HEK293 (cell line): Measurements from ENCODE around the gene RPS6KA2.

Experiments
- CTCF ChIA-PET: fragments of 350-600 bp; formaldehyde crosslinking; extraction: SDS; loops from one replicate; lab custom pipeline; 2021; ENCODE audit warnings: antibody characterized with exemption; lab: Yijun Ruan, JAX
- POLR2A ChIA-PET: fragments of 300-600 bp; formaldehyde crosslinking; extraction: SDS; loops from one replicate; lab custom pipeline; 2020; ENCODE audit warnings: antibody characterized with exemption, inconsistent platforms; lab: Yijun Ruan, JAX
- H3K27ac ChIP-seq: fragments of 200-500 bp; sonication (Bioruptor generic); 2 replicates; pipeline ENCODE4 v1.5.1; 2014; ENCODE audit warnings: low read depth, low read length, control low read depth, inconsistent platforms; ENCODE audit errors: extremely low read depth
- H3K36me3 ChIP-seq, 2 experiments: fragments of 200-500 bp in 1 of 2; sonication (Bioruptor generic) in 1 of 2; 1 replicate in 1 of 2; 2 replicates in 1 of 2; pipeline ENCODE4 v1.5.1; 2014 to 2017; ENCODE audit warnings: inconsistent platforms in 2 of 2, low read length in 2 of 2; ENCODE audit not compliant: control insufficient read depth in 2 of 2, insufficient read depth in 1 of 2
- H3K4me1 ChIP-seq: fragments of 200-500 bp; sonication (Bioruptor generic); 2 replicates; pipeline ENCODE4 v1.5.1; 2014; ENCODE audit warnings: mild to moderate bottlenecking, low read length, inconsistent platforms; ENCODE audit not compliant: control insufficient read depth, insufficient read depth
- H3K4me3 ChIP-seq: 2 replicates; pipeline ENCODE4 v1.5.1; 2011; ENCODE audit warnings: low read depth, mild to moderate bottlenecking, control low read depth, low read length, moderate library complexity
- H3K9me3 ChIP-seq: fragments of 200-500 bp; sonication (Bioruptor generic); 2 replicates; pipeline ENCODE4 v1.5.1; 2014; ENCODE audit warnings: low read depth, low read length, inconsistent platforms; ENCODE audit not compliant: control insufficient read depth, insufficient read depth
- HOXA7 ChIP-seq: sonication (generic); formaldehyde crosslinking; IDR thresholded peaks from 2 replicates; pipeline ENCODE4 v1.8.1; 2022; ENCODE audit warnings: missing genetic modification reagents, borderline replicate concordance
- KLF7 ChIP-seq: fragments of 450-650 bp; formaldehyde crosslinking; IDR thresholded peaks from 2 replicates; pipeline ENCODE4 v1.5.1; 2016; ENCODE audit warnings: missing biosample characterization, missing genetic modification characterization, borderline replicate concordance
- TRIM28 ChIP-seq: IDR thresholded peaks from 2 replicates; pipeline ENCODE4 v1.6.1; 2011; ENCODE audit warnings: low read length, control low read depth, borderline replicate concordance
- WT1 ChIP-seq: fragments of 450-650 bp; formaldehyde crosslinking; IDR thresholded peaks from 2 replicates; pipeline ENCODE4 v1.5.1; 2016; ENCODE audit warnings: missing biosample characterization, missing genetic modification characterization
- YY2 ChIP-seq: fragments of 450-650 bp; formaldehyde crosslinking; IDR thresholded peaks from 2 replicates; pipeline ENCODE4 v1.5.1; 2016; ENCODE audit warnings: missing biosample characterization, missing genetic modification characterization
- ZBTB17 ChIP-seq: fragments of 450-650 bp; formaldehyde crosslinking; IDR thresholded peaks from 2 replicates; pipeline ENCODE4 v1.5.1; 2016; ENCODE audit warnings: missing biosample characterization, missing genetic modification characterization
- ZFP37 ChIP-seq: fragments of 450-650 bp; formaldehyde crosslinking; IDR thresholded peaks from 2 replicates; pipeline ENCODE4 v1.5.1; 2016; ENCODE audit warnings: missing biosample characterization, missing genetic modification characterization
- ZIC2 ChIP-seq: fragments of 450-650 bp; formaldehyde crosslinking; IDR thresholded peaks from 2 replicates; pipeline ENCODE4 v1.5.1; 2016; ENCODE audit warnings: missing biosample characterization, missing genetic modification characterization
- ZNF184 ChIP-seq: fragments of 450-650 bp; IDR thresholded peaks from 2 replicates; pipeline ENCODE4 v1.5.1; 2018; ENCODE audit warnings: missing biosample characterization, mild to moderate bottlenecking, missing genetic modification characterization
- ZNF335 ChIP-seq: fragments of 450-650 bp; formaldehyde crosslinking; conservative IDR thresholded peaks from 2 replicates; pipeline ENCODE4 v1.5.1; 2016; ENCODE audit warnings: missing biosample characterization, missing genetic modification characterization
- ZNF423 ChIP-seq: fragments of 450-650 bp; formaldehyde crosslinking; IDR thresholded peaks from 2 replicates; pipeline ENCODE4 v1.5.1; 2016; ENCODE audit warnings: missing biosample characterization, missing genetic modification characterization
- ZNF510 ChIP-seq: fragments of 450-650 bp; formaldehyde crosslinking; IDR thresholded peaks from 2 replicates; pipeline ENCODE4 v1.5.1; 2018; ENCODE audit warnings: mild to moderate bottlenecking, missing genetic modification characterization, missing biosample characterization; ENCODE audit not compliant: insufficient replicate concordance
- ZNF548 ChIP-seq: fragments of 450-650 bp; formaldehyde crosslinking; IDR thresholded peaks from 2 replicates; pipeline ENCODE4 v1.5.1; 2016; ENCODE audit warnings: missing biosample characterization, missing genetic modification characterization
- ZNF555 ChIP-seq: fragments of 450-650 bp; formaldehyde crosslinking; conservative IDR thresholded peaks from 2 replicates; pipeline ENCODE4 v1.5.1; 2017; ENCODE audit warnings: missing biosample characterization, mild to moderate bottlenecking, missing genetic modification characterization, inconsistent platforms
- ZNF610 ChIP-seq: fragments of 450-650 bp; formaldehyde crosslinking; IDR thresholded peaks from 2 replicates; pipeline ENCODE4 v1.5.1; 2016; ENCODE audit warnings: missing biosample characterization, missing genetic modification characterization, borderline replicate concordance
- ZNF707 ChIP-seq: fragments of 450-650 bp; formaldehyde crosslinking; IDR thresholded peaks from 2 replicates; pipeline ENCODE4 v1.5.1; 2016; ENCODE audit warnings: missing biosample characterization, missing genetic modification characterization
- ZNF830 ChIP-seq: fragments of 450-650 bp; IDR thresholded peaks from 2 replicates; pipeline ENCODE4 v1.5.0; 2018; ENCODE audit warnings: missing biosample characterization, missing genetic modification characterization, low read depth, mild to moderate bottlenecking, moderate library complexity
- ZXDB ChIP-seq: fragments of 450-650 bp; formaldehyde crosslinking; IDR thresholded peaks from 2 replicates; pipeline ENCODE4 v1.5.1; 2016; ENCODE audit warnings: missing biosample characterization, missing genetic modification characterization
- TF ChIP-seq, protein P1 (sequence below): fragments of 450-650 bp; formaldehyde crosslinking; IDR thresholded peaks from 2 replicates; pipeline ENCODE4 v1.5.1; 2016; ENCODE audit warnings: missing biosample characterization, missing genetic modification characterization
- TF ChIP-seq, protein P2 (sequence below): fragments of 450-650 bp; formaldehyde crosslinking; IDR thresholded peaks from 2 replicates; pipeline ENCODE4 v1.5.1; 2016; ENCODE audit warnings: missing biosample characterization, missing genetic modification characterization
- TF ChIP-seq, protein P3 (sequence below): fragments of 450-650 bp; formaldehyde crosslinking; IDR thresholded peaks from 2 replicates; pipeline ENCODE4 v1.5.1; 2016; ENCODE audit warnings: missing biosample characterization, missing genetic modification characterization
- TF ChIP-seq, protein P4 (sequence below): fragments of 450-650 bp; formaldehyde crosslinking; IDR thresholded peaks from 2 replicates; pipeline ENCODE4 v1.5.1; 2016; ENCODE audit warnings: missing biosample characterization, missing genetic modification characterization, low read depth

Gene RPS6KA2

DNA sequence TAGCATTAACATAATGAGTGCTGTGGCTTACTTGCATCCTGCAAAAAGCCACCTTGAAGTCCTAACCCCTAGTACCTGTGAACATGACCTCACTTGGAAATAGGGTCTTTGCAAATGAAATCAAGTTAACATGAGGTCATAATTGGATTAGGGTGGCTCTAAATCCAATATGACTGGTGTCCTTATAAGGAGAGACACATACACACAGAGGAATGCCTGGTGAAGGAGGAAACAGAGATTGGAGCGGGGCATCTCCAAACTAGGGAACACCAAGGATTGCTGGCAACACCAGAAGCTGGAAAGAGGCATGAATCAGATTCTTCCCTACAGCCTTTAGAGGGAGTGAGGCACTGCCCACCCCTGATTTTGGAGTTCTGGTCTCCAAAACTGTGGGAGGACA lies 17.6 kb upstream of the RPS6KA2 start:
- Histone ChIP-seq H3K4me1 (no peaks in the 10 kb centered on the region), H3K4me3 (no peak overlapping the region), H3K9me3 (no peaks in the 10 kb centered on the region), H3K27ac (no peak overlapping the region), H3K36me3 (no peaks in the 10 kb centered on the region)
- POLR2A ChIA-PET: interaction anchor here (0.8 kb wide), 1 partner anchor 17 kb away, joined by 8 read pairs; the partner anchor contains the start of gene RPS6KA2
- TF ChIP-seq ZNF335 (no peak), ZXDB (tag by site-specific recombination) (no peak), ZNF610 (no peak), ZNF830 (no peak), YY2 (tag by site-specific recombination) (no peak), ZIC2 (no peak), ZNF184 (tag by site-specific recombination) (no peak), ZNF423 (tag by site-specific recombination) (no peak), ZFP37 (tag by site-specific recombination) (no peak), KLF7 (no peak), TRIM28 (no peak), WT1 (no peak), ZNF707 (tag by site-specific recombination) (no peak), ZBTB17 (tag by site-specific recombination) (no peak), ZNF548 (tag by site-specific recombination) (no peak), ZNF555 (tag by site-specific recombination) (no peak)
- TF ChIP-seq, protein P1, sequence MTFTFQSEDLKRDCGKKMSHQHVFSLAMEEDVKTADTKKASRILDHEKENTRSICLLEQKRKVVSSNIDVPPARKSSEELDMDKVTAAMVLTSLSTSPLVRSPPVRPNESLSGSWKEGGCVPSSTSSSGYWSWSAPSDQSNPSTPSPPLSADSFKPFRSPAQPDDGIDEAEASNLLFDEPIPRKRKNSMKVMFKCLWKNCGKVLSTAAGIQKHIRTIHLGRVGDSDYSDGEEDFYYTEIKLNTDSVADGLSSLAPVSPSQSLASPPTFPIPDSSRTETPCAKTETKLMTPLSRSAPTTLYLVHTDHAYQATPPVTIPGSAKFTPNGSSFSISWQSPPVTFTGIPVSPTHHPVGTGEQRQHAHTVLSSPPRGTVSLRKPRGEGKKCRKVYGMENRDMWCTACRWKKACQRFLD (tag by site-specific recombination): no peak
- TF ChIP-seq, protein P2, sequence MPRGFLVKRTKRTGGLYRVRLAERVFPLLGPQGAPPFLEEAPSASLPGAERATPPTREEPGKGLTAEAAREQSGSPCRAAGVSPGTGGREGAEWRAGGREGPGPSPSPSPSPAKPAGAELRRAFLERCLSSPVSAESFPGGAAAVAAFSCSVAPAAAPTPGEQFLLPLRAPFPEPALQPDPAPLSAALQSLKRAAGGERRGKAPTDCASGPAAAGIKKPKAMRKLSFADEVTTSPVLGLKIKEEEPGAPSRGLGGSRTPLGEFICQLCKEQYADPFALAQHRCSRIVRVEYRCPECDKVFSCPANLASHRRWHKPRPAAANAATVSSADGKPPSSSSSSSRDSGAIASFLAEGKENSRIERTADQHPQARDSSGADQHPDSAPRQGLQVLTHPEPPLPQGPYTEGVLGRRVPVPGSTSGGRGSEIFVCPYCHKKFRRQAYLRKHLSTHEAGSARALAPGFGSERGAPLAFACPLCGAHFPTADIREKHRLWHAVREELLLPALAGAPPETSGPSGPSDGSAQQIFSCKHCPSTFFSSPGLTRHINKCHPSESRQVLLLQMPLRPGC (tag by site-specific recombination): no peak
- CTCF ChIA-PET: interaction anchor here (1.0 kb wide), 1 partner anchor 24 kb away, joined by 3 read pairs; no protein-coding TSS in a partner anchor

DNA sequence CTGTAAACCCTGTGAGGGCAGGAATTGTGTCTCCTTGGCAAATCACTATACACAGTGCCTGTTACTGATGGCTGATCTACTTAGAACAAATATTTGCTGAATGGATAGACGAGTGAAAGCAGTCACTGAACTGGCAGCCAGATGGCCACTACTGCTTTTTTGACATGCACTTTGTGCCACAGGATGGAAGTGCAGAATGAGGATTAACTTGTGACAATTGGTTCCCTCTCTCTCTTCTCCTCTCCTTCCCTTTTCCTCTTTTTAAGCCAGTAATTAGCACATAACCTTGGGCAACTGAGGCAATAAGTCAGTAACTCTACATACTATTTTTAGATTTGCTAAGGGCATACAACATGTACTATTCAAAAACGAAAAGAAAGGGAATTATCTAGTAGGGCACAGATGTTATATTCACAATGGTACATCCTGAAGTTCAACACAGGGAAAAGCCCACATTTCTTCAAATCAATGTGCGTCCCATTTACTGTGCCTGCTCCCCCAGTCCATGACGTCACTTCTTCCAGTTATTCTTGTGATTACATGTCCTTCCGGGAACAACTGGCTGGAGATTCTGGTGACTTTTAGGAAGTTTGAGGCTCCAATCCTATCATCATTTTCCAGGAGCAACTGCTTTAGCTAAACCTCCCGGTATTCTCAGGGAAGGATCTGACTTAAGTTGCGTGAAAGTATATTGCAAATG lies 17.0 kb upstream of the RPS6KA2 start:
- ChIA-PET POLR2A (interaction anchor here (0.8 kb wide), 1 partner anchor 17 kb away, joined by 8 read pairs; the partner anchor contains the start of gene RPS6KA2), CTCF (interaction anchor here (0.7 kb wide), 1 partner anchor 133 kb away, joined by 3 read pairs; no protein-coding TSS in a partner anchor)
- Histone ChIP-seq H3K4me3 (no peak overlapping the region), H3K27ac (no peak overlapping the region), H3K4me1 (no peaks in the 10 kb centered on the region), H3K36me3 (no peaks in the 10 kb centered on the region), H3K9me3 (no peaks in the 10 kb centered on the region)
- TF ChIP-seq ZNF510 (tag by site-specific recombination) (no peak), HOXA7 (CRISPR knock-in tag) (no peak)
- TF ChIP-seq, protein P3, sequence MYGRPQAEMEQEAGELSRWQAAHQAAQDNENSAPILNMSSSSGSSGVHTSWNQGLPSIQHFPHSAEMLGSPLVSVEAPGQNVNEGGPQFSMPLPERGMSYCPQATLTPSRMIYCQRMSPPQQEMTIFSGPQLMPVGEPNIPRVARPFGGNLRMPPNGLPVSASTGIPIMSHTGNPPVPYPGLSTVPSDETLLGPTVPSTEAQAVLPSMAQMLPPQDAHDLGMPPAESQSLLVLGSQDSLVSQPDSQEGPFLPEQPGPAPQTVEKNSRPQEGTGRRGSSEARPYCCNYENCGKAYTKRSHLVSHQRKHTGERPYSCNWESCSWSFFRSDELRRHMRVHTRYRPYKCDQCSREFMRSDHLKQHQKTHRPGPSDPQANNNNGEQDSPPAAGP (tag by site-specific recombination): no peak
- TF ChIP-seq, protein P4, sequence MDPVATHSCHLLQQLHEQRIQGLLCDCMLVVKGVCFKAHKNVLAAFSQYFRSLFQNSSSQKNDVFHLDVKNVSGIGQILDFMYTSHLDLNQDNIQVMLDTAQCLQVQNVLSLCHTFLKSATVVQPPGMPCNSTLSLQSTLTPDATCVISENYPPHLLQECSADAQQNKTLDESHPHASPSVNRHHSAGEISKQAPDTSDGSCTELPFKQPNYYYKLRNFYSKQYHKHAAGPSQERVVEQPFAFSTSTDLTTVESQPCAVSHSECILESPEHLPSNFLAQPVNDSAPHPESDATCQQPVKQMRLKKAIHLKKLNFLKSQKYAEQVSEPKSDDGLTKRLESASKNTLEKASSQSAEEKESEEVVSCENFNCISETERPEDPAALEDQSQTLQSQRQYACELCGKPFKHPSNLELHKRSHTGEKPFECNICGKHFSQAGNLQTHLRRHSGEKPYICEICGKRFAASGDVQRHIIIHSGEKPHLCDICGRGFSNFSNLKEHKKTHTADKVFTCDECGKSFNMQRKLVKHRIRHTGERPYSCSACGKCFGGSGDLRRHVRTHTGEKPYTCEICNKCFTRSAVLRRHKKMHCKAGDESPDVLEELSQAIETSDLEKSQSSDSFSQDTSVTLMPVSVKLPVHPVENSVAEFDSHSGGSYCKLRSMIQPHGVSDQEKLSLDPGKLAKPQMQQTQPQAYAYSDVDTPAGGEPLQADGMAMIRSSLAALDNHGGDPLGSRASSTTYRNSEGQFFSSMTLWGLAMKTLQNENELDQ (tag by site-specific recombination): no peak
